KOPT-K1 (cell line): ENCODE measurements around the gene DBN1.

Source experiments
- H3K27ac ChIP-seq: fragments of 200-600 bp; sonication (generic); 2 replicates; pipeline ENCODE4 v1.5.1; 2016; ENCODE audit warnings: antibody characterized with exemption, mild to moderate bottlenecking, low read depth, low read length; ENCODE audit not compliant: poor library complexity, severe bottlenecking
- H3K36me3 ChIP-seq: fragments of 200-600 bp; sonication (generic); 2 replicates; pipeline ENCODE4 v1.5.1; 2017; ENCODE audit warnings: antibody characterized with exemption, mild to moderate bottlenecking, low read length, moderate library complexity; ENCODE audit not compliant: insufficient read depth
- H3K9me3 ChIP-seq: fragments of 200-600 bp; sonication (generic); 2 replicates; pipeline ENCODE4 v1.5.1; 2017; ENCODE audit warnings: antibody characterized with exemption, low read length, mild to moderate bottlenecking; ENCODE audit not compliant: insufficient read depth, poor library complexity, severe bottlenecking

The DBN1 gene

GRCh38 chr5:177440211-177440989 lies 33.0 kb downstream of the DBN1 start:
- Histone ChIP-seq H3K9me3 (no peaks in the 10 kb centered on the region), H3K36me3 (peaks cover 84% of the 10 kb centered on the region), H3K27ac (no peak overlapping the region)

- no peaks in the 10 kb centered on the region for H3K9me3 ChIP-seq
- peaks cover 92% of the 10 kb centered on the region for H3K36me3 ChIP-seq
- no peak overlapping the region for H3K27ac ChIP-seq
Measured at GRCh38 chr5:177439518-177440053, 33.8 kb downstream of the DBN1 start.

GRCh38 chr5:177438468-177438867 lies 35.0 kb downstream of the DBN1 start:
- Histone ChIP-seq H3K36me3 (peaks cover 100% of the 10 kb centered on the region), H3K9me3 (no peaks in the 10 kb centered on the region), H3K27ac (no peak overlapping the region)

- no peaks in the 10 kb centered on the region for H3K9me3 ChIP-seq
- peaks cover 100% of the 10 kb centered on the region for H3K36me3 ChIP-seq
- no peak overlapping the region for H3K27ac ChIP-seq
Measured at GRCh38 chr5:177437623-177438022, 35.8 kb downstream of the DBN1 start.

DNA sequence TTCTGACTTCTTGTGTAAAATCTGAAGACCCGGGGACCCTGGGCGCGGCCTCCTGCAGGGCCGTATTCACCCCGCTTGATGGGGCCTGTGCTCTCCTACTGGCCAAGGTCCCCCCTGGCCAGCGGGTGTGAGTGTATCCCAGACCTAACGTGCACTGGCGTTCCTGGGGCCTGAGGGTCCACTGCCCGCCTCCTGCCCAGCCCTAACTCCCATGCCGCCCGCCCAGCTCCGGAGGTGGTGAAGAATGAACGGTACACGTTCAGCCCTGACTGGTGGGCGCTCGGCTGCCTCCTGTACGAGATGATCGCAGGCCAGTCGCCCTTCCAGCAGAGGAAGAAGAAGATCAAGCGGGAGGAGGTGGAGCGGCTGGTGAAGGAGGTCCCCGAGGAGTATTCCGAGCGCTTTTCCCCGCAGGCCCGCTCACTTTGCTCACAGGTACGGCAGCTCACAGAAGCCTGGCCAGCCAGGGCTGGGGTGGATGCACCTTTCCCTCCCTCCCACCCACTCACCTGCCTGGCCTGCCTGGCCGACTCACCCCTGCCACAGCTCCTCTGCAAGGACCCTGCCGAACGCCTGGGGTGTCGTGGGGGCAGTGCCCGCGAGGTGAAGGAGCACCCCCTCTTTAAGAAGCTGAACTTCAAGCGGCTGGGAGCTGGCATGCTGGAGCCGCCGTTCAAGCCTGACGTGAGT lies 37.4 kb downstream of the DBN1 start:
- Histone ChIP-seq H3K27ac (no peak overlapping the region), H3K36me3 (peaks cover 90% of the 10 kb centered on the region), H3K9me3 (no peaks in the 10 kb centered on the region)

- no peak overlapping the region for H3K27ac ChIP-seq
- H3K36me3 ChIP-seq = peaks cover 88% of the 10 kb centered on the region
- H3K9me3 ChIP-seq = no peaks in the 10 kb centered on the region
Measured at GRCh38 chr5:177434942-177435738, 38.3 kb downstream of the DBN1 start.

GRCh38 chr5:177434437-177434836 lies 39.0 kb downstream of the DBN1 start:
- no peaks in the 10 kb centered on the region for H3K9me3 ChIP-seq
- peaks cover 87% of the 10 kb centered on the region for H3K36me3 ChIP-seq
- H3K27ac ChIP-seq = no peak overlapping the region

DNA sequence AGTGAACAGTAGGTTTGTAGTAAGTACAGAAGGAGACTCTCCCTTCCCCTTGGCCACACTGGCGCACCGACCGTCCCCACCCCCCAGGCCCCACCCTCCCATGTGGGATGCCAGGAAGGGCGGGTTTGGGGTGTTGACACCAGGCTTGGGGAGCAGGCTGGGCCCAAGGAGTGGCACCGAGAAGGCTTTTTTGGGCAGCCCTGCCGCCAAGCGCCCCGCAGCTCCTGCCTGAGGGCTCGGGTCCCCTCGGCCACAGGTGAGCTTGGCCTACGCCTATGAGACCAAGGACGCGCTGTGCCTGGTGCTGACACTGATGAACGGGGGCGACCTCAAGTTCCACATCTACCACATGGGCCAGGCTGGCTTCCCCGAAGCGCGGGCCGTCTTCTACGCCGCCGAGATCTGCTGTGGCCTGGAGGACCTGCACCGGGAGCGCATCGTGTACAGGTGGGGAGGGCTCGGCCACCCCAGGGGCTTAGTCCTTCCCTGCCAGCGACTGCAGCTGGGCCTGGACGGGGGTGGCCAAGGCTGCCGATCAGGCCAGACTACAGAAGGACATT lies 39.7 kb downstream of the DBN1 start:
- Histone ChIP-seq H3K36me3 (peaks cover 80% of the 10 kb centered on the region), H3K9me3 (no peaks in the 10 kb centered on the region), H3K27ac (no peak overlapping the region)

- H3K27ac ChIP-seq = peak overlapping the region; percentile 89
- H3K36me3 ChIP-seq = peaks cover 75% of the 10 kb centered on the region
- no peaks in the 10 kb centered on the region for H3K9me3 ChIP-seq
Measured at GRCh38 chr5:177432839-177433657, 40.4 kb downstream of the DBN1 start.

DNA sequence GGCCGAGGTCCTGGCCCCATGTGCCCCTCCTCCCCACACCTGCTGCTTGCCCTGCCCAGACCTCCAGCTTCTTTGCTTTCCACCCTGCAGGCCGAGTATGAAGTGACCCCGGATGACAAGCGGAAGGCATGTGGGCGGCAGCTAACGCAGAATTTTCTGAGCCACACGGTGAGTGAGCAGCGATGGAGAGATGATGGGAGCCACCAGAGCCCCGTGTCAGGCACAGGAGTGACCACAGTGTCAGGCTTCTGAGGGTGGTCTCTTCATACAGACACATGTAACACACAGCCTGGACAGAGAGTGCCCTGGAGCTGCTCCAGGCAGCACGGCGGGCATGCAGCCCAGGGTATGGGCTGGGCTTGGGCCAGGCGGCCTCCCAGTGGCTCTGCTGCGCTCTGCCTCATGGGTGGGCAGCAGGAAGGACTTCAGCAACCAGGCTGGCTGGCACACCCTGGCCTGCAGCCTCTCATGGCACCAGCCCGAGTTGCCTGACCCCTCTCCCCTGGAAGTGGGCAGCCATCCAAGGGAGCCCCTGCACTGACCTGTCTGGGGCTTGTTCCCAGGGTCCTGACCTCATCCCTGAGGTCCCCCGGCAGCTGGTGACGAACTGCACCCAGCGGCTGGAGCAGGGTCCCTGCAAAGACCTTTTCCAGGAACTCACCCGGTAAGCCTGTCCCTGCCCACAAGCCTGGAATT lies 41.1 kb downstream of the DBN1 start:
- Histone ChIP-seq H3K36me3 (peaks cover 71% of the 10 kb centered on the region), H3K27ac (peak overlapping the region; percentile 89)

DNA sequence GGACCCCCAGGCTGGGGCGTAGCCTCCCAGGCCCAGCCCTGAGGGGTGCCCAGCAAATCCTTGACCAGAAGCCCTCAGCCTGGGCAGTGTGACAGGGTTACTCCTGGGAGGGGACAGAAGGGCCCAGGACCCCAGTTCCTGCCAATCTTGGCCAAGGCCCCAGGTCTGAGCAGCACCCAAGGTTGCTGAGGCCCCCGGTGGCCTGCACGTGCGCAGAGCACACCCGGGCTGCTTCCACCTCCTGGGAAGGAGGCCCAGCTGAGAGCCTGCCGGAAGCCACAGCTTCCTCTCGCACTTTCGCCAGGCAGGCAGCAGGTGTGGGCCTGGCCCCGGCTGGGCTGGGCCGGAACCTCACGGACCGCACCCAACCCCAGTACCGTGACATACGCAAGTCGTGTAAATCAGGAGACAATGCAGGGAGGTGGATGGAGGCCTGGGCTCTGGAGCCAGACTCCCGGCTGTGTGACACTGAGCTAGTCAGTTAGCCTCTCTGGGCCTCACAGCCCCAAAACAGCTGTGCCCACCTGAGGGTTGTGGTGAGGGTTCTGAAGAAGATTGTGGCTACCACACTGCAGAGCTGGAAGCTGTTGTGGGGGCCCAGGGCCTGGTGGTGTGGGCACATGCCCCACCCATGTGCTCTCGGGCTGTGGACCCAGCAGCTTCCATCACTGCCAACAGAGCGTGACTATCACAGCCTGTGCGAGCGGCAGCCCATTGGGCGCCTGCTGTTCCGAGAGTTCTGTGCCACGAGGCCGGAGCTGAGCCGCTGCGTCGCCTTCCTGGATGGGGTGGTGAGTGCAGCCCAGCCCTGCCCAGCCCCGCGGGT lies 41.9 kb downstream of the DBN1 start:
- peaks cover 63% of the 10 kb centered on the region for H3K36me3 ChIP-seq
- no peaks in the 10 kb centered on the region for H3K9me3 ChIP-seq
- peak overlapping the region; percentile 89 for H3K27ac ChIP-seq

More for the DNA sequence above, 41.1 kb downstream of the DBN1 start:
- H3K9me3 ChIP-seq = no peaks in the 10 kb centered on the region

DNA sequence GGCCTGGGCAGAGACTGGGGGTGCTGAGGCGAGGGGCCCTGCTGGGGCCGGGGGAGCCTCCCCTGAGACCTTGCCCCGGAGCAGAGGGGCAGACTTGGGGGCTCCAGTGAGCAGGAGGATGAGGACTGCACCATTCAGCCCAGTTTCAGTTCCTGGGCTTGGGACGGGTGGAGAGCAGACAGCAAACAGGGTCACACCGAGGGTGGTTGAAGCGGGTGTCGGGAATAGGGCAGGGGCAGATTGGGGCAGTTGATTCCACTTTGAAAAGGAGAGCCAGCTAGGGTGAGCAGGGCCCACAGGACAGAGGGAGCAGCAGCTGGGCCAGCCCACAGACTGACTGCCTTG lies 42.5 kb downstream of the DBN1 start:
- H3K9me3 ChIP-seq = no peaks in the 10 kb centered on the region
- H3K36me3 ChIP-seq = peaks cover 57% of the 10 kb centered on the region
- H3K27ac ChIP-seq = peak overlapping the region; percentile 89
